ENCODE measurements around the gene HPD.
"Not testable (repeated sequence)": the region's sequence is repeated elsewhere in the genome, so short reads cannot be mapped to it uniquely, and the experiment has no call there.

HPD gene

GRCh38 chr12:121858662-121859572, at the start of gene HPD:
TSS of gene HPD (minus strand) at chr12:121858859. CDS start at chr12:121858823, 36 bp downstream.
- DNase-seq (ENCODE audit: low read depth in 2 of 2) = no peak

GRCh38 chr12:121905746-121906145, 47.1 kb upstream of the HPD start:
- no peak for DNase-seq (ENCODE audit: low read depth in 2 of 2)

- no peak for DNase-seq (ENCODE audit: low read depth in 2 of 2)
Measured at GRCh38 chr12:121903202-121903601, 44.5 kb upstream of the HPD start.

GRCh38 chr12:121899590-121899989, 40.9 kb upstream of the HPD start:
- DNase-seq (ENCODE audit: low read depth in 2 of 2) = no peak

- no peak for DNase-seq (ENCODE audit: low read depth in 2 of 2)
Measured at GRCh38 chr12:121898287-121898686, 39.6 kb upstream of the HPD start.

GRCh38 chr12:121894633-121895032, 36.0 kb upstream of the HPD start:
- DNase-seq (ENCODE audit: low read depth in 2 of 2) = no peak

GRCh38 chr12:121893961-121894460, 35.4 kb upstream of the HPD start:
- DNase-seq (ENCODE audit: low read depth in 2 of 2) = no peak

- no peak for DNase-seq (ENCODE audit: low read depth in 2 of 2)
Measured at GRCh38 chr12:121892673-121893561, 34.3 kb upstream of the HPD start.

- not testable (repeated sequence) for DNase-seq (ENCODE audit: low read depth in 2 of 2)
Measured at GRCh38 chr12:121889661-121890060, 31.0 kb upstream of the HPD start.

GRCh38 chr12:121889274-121889624, 30.6 kb upstream of the HPD start:
- DNase-seq (ENCODE audit: low read depth in 2 of 2) = no peak

GRCh38 chr12:121888478-121889273, 30.0 kb upstream of the HPD start, which contains the start of gene PSMD9:
TSS of gene PSMD9 (plus strand) at chr12:121888790. CDS start at chr12:121888857, 67 bp downstream.
- DNase-seq (ENCODE audit: low read depth in 2 of 2) = peak; percentile 99

- DNase-seq (ENCODE audit: low read depth in 2 of 2) = no peak
Measured at GRCh38 chr12:121888083-121888477, 29.4 kb upstream of the HPD start.

GRCh38 chr12:121885129-121885528, 26.5 kb upstream of the HPD start:
- DNase-seq (ENCODE audit: low read depth in 2 of 2) = not testable (repeated sequence)

GRCh38 chr12:121883315-121883660, 24.6 kb upstream of the HPD start:
- no peak for DNase-seq (ENCODE audit: low read depth in 2 of 2)

GRCh38 chr12:121876080-121876447, 17.4 kb upstream of the HPD start:
- DNase-seq (ENCODE audit: low read depth in 2 of 2) = not testable (repeated sequence)

- no peak for DNase-seq (ENCODE audit: low read depth in 2 of 2)
Measured at GRCh38 chr12:121875582-121875981, 16.9 kb upstream of the HPD start.

- DNase-seq (ENCODE audit: low read depth in 2 of 2) = no peak
Measured at GRCh38 chr12:121874071-121874470, 15.4 kb upstream of the HPD start.

- no peak for DNase-seq (ENCODE audit: low read depth in 2 of 2)
Measured at GRCh38 chr12:121873216-121873569, 14.5 kb upstream of the HPD start.

GRCh38 chr12:121872546-121873215, 14.0 kb upstream of the HPD start:
- no peak for DNase-seq (ENCODE audit: low read depth in 2 of 2)

- DNase-seq (ENCODE audit: low read depth in 2 of 2) = no peak
Measured at GRCh38 chr12:121871467-121871866, 12.8 kb upstream of the HPD start.

GRCh38 chr12:121869229-121869628, 10.6 kb upstream of the HPD start:
- DNase-seq (ENCODE audit: low read depth in 2 of 2) = not testable (repeated sequence)

Data from stimulated activated CD4-positive, alpha-beta T cell treated with anti-CD3 and anti-CD28 coated beads, Interleukin-4, amount 100 ng/mL, for 48 hours (primary cell).